HG03025 (cell line): ENCODE data around the gene CCDC88A.
"Not testable (repeated sequence)": the region's sequence is repeated elsewhere in the genome, so short reads cannot be mapped to it uniquely, and the experiment has no call there.

Source experiments
- ATAC-seq: cut with Tn5 transposase; IDR thresholded peaks from one replicate; pipeline ENCODE4 v1.9.1; 2021; ENCODE audit warnings: mild to moderate bottlenecking, moderate library complexity; ENCODE audit not compliant: unreplicated experiment, low FRiP score

Gene CCDC88A

GRCh38 chr2:55391615-55392242, 27.9 kb downstream of the CCDC88A start:
- ATAC-seq = no peak

GRCh38 chr2:55391155-55391554, 28.5 kb downstream of the CCDC88A start:
- no peak for ATAC-seq

GRCh38 chr2:55385516-55385915, 34.1 kb downstream of the CCDC88A start:
- not testable (repeated sequence) for ATAC-seq

- no peak for ATAC-seq
Measured at GRCh38 chr2:55384786-55385185, 34.9 kb downstream of the CCDC88A start.

GRCh38 chr2:55371376-55371775, 48.3 kb downstream of the CCDC88A start:
- ATAC-seq = no peak

GRCh38 chr2:55370208-55370607, 49.4 kb downstream of the CCDC88A start:
- ATAC-seq = no peak

GRCh38 chr2:55365303-55365702, 54.4 kb downstream of the CCDC88A start:
- no peak for ATAC-seq

GRCh38 chr2:55364189-55365055, 55.2 kb downstream of the CCDC88A start:
- no peak for ATAC-seq

- ATAC-seq = no peak
Measured at GRCh38 chr2:55363636-55364035, 56.0 kb downstream of the CCDC88A start.

GRCh38 chr2:55361465-55362189, 58.0 kb downstream of the CCDC88A start:
- no peak for ATAC-seq

GRCh38 chr2:55358451-55358850, 61.2 kb downstream of the CCDC88A start:
- ATAC-seq = no peak

- no peak for ATAC-seq
Measured at GRCh38 chr2:55357927-55358326, 61.7 kb downstream of the CCDC88A start.

- ATAC-seq = no peak
Measured at GRCh38 chr2:55357164-55357563, 62.5 kb downstream of the CCDC88A start.

GRCh38 chr2:55356136-55356535, 63.5 kb downstream of the CCDC88A start:
- not testable (repeated sequence) for ATAC-seq

- no peak for ATAC-seq
Measured at GRCh38 chr2:55355451-55355850, 64.2 kb downstream of the CCDC88A start.

- no peak for ATAC-seq
Measured at GRCh38 chr2:55351672-55352071, 68.0 kb downstream of the CCDC88A start.

- no peak for ATAC-seq
Measured at GRCh38 chr2:55345064-55345463, 74.6 kb downstream of the CCDC88A start.

GRCh38 chr2:55338268-55338667, 81.4 kb downstream of the CCDC88A start:
- ATAC-seq = no peak

GRCh38 chr2:55334728-55335127, 84.9 kb downstream of the CCDC88A start:
- ATAC-seq = no peak

- no peak for ATAC-seq
Measured at GRCh38 chr2:55330541-55331297, 88.9 kb downstream of the CCDC88A start.
